ENCODE data around the gene MACROD2. TPM values are rescaled to one million over a fixed set of nuclear protein-coding genes. Genes with fewer than 3 reads are reported as not detected.

MACROD2 gene
- polyA plus RNA-seq, 1 donor (not counting 4 experiments of a cell fraction or from before 2014, with no cell fraction given), result 0.71 TPM

GRCh38 chr20:15836634-15837033, 1841.3 kb downstream of the MACROD2 start:
- H3K4me1 ChIP-seq (ENCODE audit: control insufficient read depth, extremely low read depth, insufficient read depth, low read length), result peaks cover under 1% of the 10 kb centered on the region
- FAIRE-seq, result no peak
- H3K36me3 ChIP-seq (ENCODE audit: control insufficient read depth in 2 of 2, extremely low read depth in 1 of 2, insufficient read depth in 2 of 2, low read length in 2 of 2), result no peaks in the 10 kb centered on the region
- no peak overlapping the region for H3K4me2 ChIP-seq (ENCODE audit: control insufficient read depth, extremely low read depth, insufficient read depth, low read depth, low read length)
- H3K79me2 ChIP-seq (ENCODE audit: control insufficient read depth, insufficient read depth, low read length), result no peaks in the 10 kb centered on the region
- no peaks in the 10 kb centered on the region for H4K20me1 ChIP-seq (ENCODE audit: control insufficient read depth, extremely low read depth, insufficient read depth, low read length)
- DNase-seq (ENCODE audit: low read depth, low spot score), result no peak
- H3K4me3 ChIP-seq (ENCODE audit: control insufficient read depth in 2 of 3, extremely low read depth in 1 of 3, insufficient read depth in 2 of 3, low read depth in 1 of 3, low read length in 3 of 3), result no peak overlapping the region
- H3K27me3 ChIP-seq (ENCODE audit: control insufficient read depth, extremely low read depth, insufficient read depth, low read length), result no peaks in the 10 kb centered on the region
- no peak overlapping the region for H3K9ac ChIP-seq (ENCODE audit: control insufficient read depth, extremely low read depth, insufficient read depth, low read length)
- dilution Hi-C loops (cut with MboI; ENCODE audit: extremely low pct_ligation_motif_present, low sequenced_read_pairs), result no loop called here
- no peaks in the 10 kb centered on the region for H3K9me3 ChIP-seq (ENCODE audit: control insufficient read depth, low read depth, low read length)
- no peak overlapping the region for H3K27ac ChIP-seq (ENCODE audit: control insufficient read depth, insufficient read depth, low read length)
- no peak overlapping the region for H2AFZ ChIP-seq (ENCODE audit: control insufficient read depth, low read length)
- no peak for TF ChIP-seq EZH2 (IDR thresholded peaks at IDR 0.05; ENCODE audit: low read length)
- no peak for TF ChIP-seq CTCF (optimal IDR thresholded peaks at IDR 0.05 in 1 of 3, IDR thresholded peaks at IDR 0.05 in 1 of 3, conservative IDR thresholded peaks at IDR 0.05 in 1 of 3; ENCODE audit: extremely low read depth in 1 of 3, insufficient read depth in 2 of 3, low read length in 3 of 3)
- H3K9me1 ChIP-seq (ENCODE audit: control insufficient read depth, extremely low read depth, insufficient read depth, low read length), result no peaks in the 10 kb centered on the region

DNA sequence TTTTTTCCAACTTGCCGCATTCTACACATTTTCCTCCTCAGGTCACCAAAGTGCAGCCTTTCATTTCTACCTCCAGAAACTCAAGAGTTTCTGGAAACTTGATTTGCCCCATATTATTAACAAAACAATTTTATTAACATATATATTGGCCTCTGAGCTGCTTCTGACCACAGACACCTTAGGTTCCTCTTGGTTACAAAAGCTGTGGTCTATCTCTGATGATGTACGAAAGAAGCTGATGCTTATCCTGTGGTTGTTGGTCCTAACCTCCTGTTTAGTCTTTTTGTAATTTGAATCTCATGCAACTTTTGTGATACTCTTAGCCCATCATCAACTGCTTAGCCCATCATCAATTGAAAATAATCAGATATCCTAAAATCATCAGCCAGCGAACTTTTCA, 1842.2 kb downstream of the MACROD2 start:
- H3K9ac ChIP-seq (ENCODE audit: control insufficient read depth, extremely low read depth, insufficient read depth, low read length), result no peak overlapping the region
- no peaks in the 10 kb centered on the region for H3K9me3 ChIP-seq (ENCODE audit: control insufficient read depth, low read depth, low read length)
- H3K4me3 ChIP-seq (ENCODE audit: control insufficient read depth in 2 of 3, extremely low read depth in 1 of 3, insufficient read depth in 2 of 3, low read depth in 1 of 3, low read length in 3 of 3), result no peak overlapping the region
- dilution Hi-C loops (cut with MboI; ENCODE audit: extremely low pct_ligation_motif_present, low sequenced_read_pairs), result no loop called here
- H3K4me1 ChIP-seq (ENCODE audit: control insufficient read depth, extremely low read depth, insufficient read depth, low read length), result no peaks in the 10 kb centered on the region
- no peaks in the 10 kb centered on the region for H4K20me1 ChIP-seq (ENCODE audit: control insufficient read depth, extremely low read depth, insufficient read depth, low read length)
- H3K27me3 ChIP-seq (ENCODE audit: control insufficient read depth, extremely low read depth, insufficient read depth, low read length), result no peaks in the 10 kb centered on the region
- H3K9me1 ChIP-seq (ENCODE audit: control insufficient read depth, extremely low read depth, insufficient read depth, low read length), result no peaks in the 10 kb centered on the region
- no peak overlapping the region for H3K27ac ChIP-seq (ENCODE audit: control insufficient read depth, insufficient read depth, low read length)
- FAIRE-seq (no peak), DNase-seq (ENCODE audit: low read depth, low spot score) (no peak)
- H3K4me2 ChIP-seq (ENCODE audit: control insufficient read depth, extremely low read depth, insufficient read depth, low read depth, low read length), result no peak overlapping the region
- no peaks in the 10 kb centered on the region for H3K36me3 ChIP-seq (ENCODE audit: control insufficient read depth in 2 of 2, extremely low read depth in 1 of 2, insufficient read depth in 2 of 2, low read length in 2 of 2)
- no peaks in the 10 kb centered on the region for H3K79me2 ChIP-seq (ENCODE audit: control insufficient read depth, insufficient read depth, low read length)
- no peak for TF ChIP-seq EZH2 (IDR thresholded peaks at IDR 0.05; ENCODE audit: low read length)
- no peak overlapping the region for H2AFZ ChIP-seq (ENCODE audit: control insufficient read depth, low read length)

DNA sequence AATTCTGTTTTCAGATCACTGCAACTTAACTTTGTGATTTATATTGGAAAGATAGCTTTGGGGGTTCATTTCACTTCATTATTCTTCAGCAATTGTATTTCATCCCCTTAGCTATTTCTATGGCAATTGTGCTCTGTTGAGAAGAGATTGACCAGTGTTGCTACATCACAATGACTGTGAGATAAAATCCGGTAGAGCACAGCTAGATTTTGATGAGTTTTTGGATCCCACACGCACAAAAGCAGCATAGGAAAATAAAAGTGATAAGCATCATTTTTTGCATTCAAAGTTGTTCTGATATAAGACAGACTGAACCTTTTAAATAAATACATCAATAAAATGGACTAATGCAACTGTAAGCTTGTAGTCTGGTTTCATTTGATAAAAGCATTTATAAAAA, 1843.2 kb downstream of the MACROD2 start:
- Histone ChIP-seq H3K9me1 (ENCODE audit: control insufficient read depth, extremely low read depth, insufficient read depth, low read length) (no peaks in the 10 kb centered on the region), H3K9ac (ENCODE audit: control insufficient read depth, extremely low read depth, insufficient read depth, low read length) (no peak overlapping the region), H3K27ac (ENCODE audit: control insufficient read depth, insufficient read depth, low read length) (no peak overlapping the region), H3K4me2 (ENCODE audit: control insufficient read depth, extremely low read depth, insufficient read depth, low read depth, low read length) (no peak overlapping the region), H3K27me3 (ENCODE audit: control insufficient read depth, extremely low read depth, insufficient read depth, low read length) (no peaks in the 10 kb centered on the region), H2AFZ (ENCODE audit: control insufficient read depth, low read length) (no peak overlapping the region), H3K4me3 (ENCODE audit: control insufficient read depth in 2 of 3, extremely low read depth in 1 of 3, insufficient read depth in 2 of 3, low read depth in 1 of 3, low read length in 3 of 3) (no peak overlapping the region), H3K79me2 (ENCODE audit: control insufficient read depth, insufficient read depth, low read length) (no peaks in the 10 kb centered on the region), H4K20me1 (ENCODE audit: control insufficient read depth, extremely low read depth, insufficient read depth, low read length) (no peaks in the 10 kb centered on the region), H3K9me3 (ENCODE audit: control insufficient read depth, low read depth, low read length) (no peaks in the 10 kb centered on the region), H3K36me3 (ENCODE audit: control insufficient read depth in 2 of 2, extremely low read depth in 1 of 2, insufficient read depth in 2 of 2, low read length in 2 of 2) (no peaks in the 10 kb centered on the region), H3K4me1 (ENCODE audit: control insufficient read depth, extremely low read depth, insufficient read depth, low read length) (no peaks in the 10 kb centered on the region)
- dilution Hi-C loops (cut with MboI; ENCODE audit: extremely low pct_ligation_motif_present, low sequenced_read_pairs), result no loop called here
- DNase-seq (ENCODE audit: low read depth, low spot score) (no peak), FAIRE-seq (no peak)
- no peak for TF ChIP-seq EZH2 (IDR thresholded peaks at IDR 0.05; ENCODE audit: low read length)
- no peak for TF ChIP-seq CTCF (optimal IDR thresholded peaks at IDR 0.05 in 1 of 3, IDR thresholded peaks at IDR 0.05 in 1 of 3, conservative IDR thresholded peaks at IDR 0.05 in 1 of 3; ENCODE audit: extremely low read depth in 1 of 3, insufficient read depth in 2 of 3, low read length in 3 of 3)
